Upper lobe of right lung (tissue), 1 donor: ENCODE data around the gene TRAFD1. TPM values are rescaled to one million over a fixed set of nuclear protein-coding genes. Genes with fewer than 3 reads are reported as not detected.

ENCODE experiments used
- ATAC-seq: fragments of 200-7000 bp; cut with Tn5 transposase; one replicate; pipeline ENCODE4 v1.9.1; 2020; ENCODE audit warnings: mild to moderate bottlenecking, moderate library complexity
- DNase-seq: peaks from one replicate; pipeline ENCODE4 v3.0.0-alpha.2; 2020
- H3K27ac ChIP-seq: fragments of 200-600 bp; one replicate; pipeline ENCODE4 v1.8.0; 2022
- H3K27me3 ChIP-seq: fragments of 200-600 bp; one replicate; pipeline ENCODE4 v1.8.0; 2022; ENCODE audit warnings: mild to moderate bottlenecking
- H3K36me3 ChIP-seq: fragments of 200-600 bp; one replicate; pipeline ENCODE4 v1.8.0; 2022
- H3K4me1 ChIP-seq: fragments of 200-600 bp; one replicate; pipeline ENCODE4 v1.8.0; 2022
- H3K4me3 ChIP-seq: fragments of 200-600 bp; one replicate; pipeline ENCODE4 v1.8.0; 2022; ENCODE audit warnings: mild to moderate bottlenecking
- H3K9me3 ChIP-seq: fragments of 200-600 bp; one replicate; pipeline ENCODE4 v1.8.0; 2022
- intact Hi-C: fragments of 100-400 bp; cut with DNase I; formaldehyde crosslinking; loops from one replicate; pipeline ENCODE4 v1.11.0; 2022
- total RNA-seq: library from RNA; stranded (reverse); fragmentation: NEBNext Ultra II Directional; extraction: Animal tissue kit (Norgen Biotek cat#: 25700); gene quantifications from one replicate; pipeline ENCODE4 v1.2.1, GENCODE V29; 2021
- TF ChIP-seq, protein P1 (sequence below): fragments of 200-600 bp; IDR thresholded peaks from one replicate; pipeline ENCODE4 v1.8.0; 2022; ENCODE audit warnings: antibody characterized with exemption
- donor health status: DM: no; HTN: yes; CAD: no; lungs with severe emphysema.

TRAFD1 gene
- total RNA-seq, 1 donor from 2014 or later: 35.3 TPM

GRCh38 chr12:112131686-112132085 is 6.3 kb downstream of the TRAFD1 start:
- H3K9me3 ChIP-seq: no peaks in the 10 kb centered on the region
- intact Hi-C loops: no loop called here
- DNase-seq: no peak
- H3K27ac ChIP-seq: peak overlapping the region; percentile 82
- peaks cover 27% of the 10 kb centered on the region for H3K36me3 ChIP-seq
- H3K27me3 ChIP-seq: no peaks in the 10 kb centered on the region
- ATAC-seq: no peak
- TF ChIP-seq, protein P1, sequence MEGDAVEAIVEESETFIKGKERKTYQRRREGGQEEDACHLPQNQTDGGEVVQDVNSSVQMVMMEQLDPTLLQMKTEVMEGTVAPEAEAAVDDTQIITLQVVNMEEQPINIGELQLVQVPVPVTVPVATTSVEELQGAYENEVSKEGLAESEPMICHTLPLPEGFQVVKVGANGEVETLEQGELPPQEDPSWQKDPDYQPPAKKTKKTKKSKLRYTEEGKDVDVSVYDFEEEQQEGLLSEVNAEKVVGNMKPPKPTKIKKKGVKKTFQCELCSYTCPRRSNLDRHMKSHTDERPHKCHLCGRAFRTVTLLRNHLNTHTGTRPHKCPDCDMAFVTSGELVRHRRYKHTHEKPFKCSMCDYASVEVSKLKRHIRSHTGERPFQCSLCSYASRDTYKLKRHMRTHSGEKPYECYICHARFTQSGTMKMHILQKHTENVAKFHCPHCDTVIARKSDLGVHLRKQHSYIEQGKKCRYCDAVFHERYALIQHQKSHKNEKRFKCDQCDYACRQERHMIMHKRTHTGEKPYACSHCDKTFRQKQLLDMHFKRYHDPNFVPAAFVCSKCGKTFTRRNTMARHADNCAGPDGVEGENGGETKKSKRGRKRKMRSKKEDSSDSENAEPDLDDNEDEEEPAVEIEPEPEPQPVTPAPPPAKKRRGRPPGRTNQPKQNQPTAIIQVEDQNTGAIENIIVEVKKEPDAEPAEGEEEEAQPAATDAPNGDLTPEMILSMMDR: no peak
- no peak overlapping the region for H3K4me3 ChIP-seq
- H3K4me1 ChIP-seq: peaks cover 44% of the 10 kb centered on the region

GRCh38 chr12:112133418-112133817 is 8.1 kb downstream of the TRAFD1 start:
- H3K36me3 ChIP-seq: peaks cover 44% of the 10 kb centered on the region
- DNase-seq (no peak), ATAC-seq (no peak)
- H3K27ac ChIP-seq: no peak overlapping the region
- H3K4me1 ChIP-seq: peaks cover 34% of the 10 kb centered on the region
- intact Hi-C loops: no loop called here
- H3K9me3 ChIP-seq: no peaks in the 10 kb centered on the region
- no peak overlapping the region for H3K4me3 ChIP-seq
- no peaks in the 10 kb centered on the region for H3K27me3 ChIP-seq
- TF ChIP-seq, protein P1: no peak

GRCh38 chr12:112134731-112135130 is 9.4 kb downstream of the TRAFD1 start:
- TF ChIP-seq, protein P1: no peak
- Histone ChIP-seq H3K36me3 (peaks cover 57% of the 10 kb centered on the region), H3K9me3 (no peaks in the 10 kb centered on the region), H3K4me1 (peaks cover 27% of the 10 kb centered on the region), H3K27me3 (no peaks in the 10 kb centered on the region), H3K27ac (peak overlapping the region; percentile 43), H3K4me3 (no peak overlapping the region)
- intact Hi-C loops: no loop called here
- no peak for DNase-seq
- ATAC-seq: peak; percentile 45

DNA sequence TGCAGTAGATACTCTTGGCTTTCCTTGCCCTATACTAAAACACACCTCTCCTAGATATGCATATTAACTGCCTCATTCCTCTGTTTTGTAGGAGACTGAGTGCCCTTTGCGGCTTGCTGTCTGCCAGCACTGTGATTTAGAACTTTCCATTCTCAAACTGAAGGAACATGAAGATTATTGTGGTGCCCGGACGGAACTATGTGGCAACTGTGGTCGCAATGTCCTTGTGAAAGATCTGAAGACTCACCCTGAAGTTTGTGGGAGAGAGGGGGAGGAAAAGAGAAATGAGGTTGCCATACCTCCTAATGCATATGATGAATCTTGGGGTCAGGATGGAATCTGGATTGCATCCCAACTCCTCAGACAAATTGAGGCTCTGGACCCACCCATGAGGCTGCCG is 15.4 kb downstream of the TRAFD1 start:
- no peaks in the 10 kb centered on the region for H3K4me1 ChIP-seq
- no peak overlapping the region for H3K4me3 ChIP-seq
- no peak overlapping the region for H3K27ac ChIP-seq
- H3K9me3 ChIP-seq: no peaks in the 10 kb centered on the region
- ATAC-seq (peak; percentile 63), DNase-seq (no peak)
- no peaks in the 10 kb centered on the region for H3K27me3 ChIP-seq
- intact Hi-C loops: no loop called here
- TF ChIP-seq, protein P1: no peak
- peaks cover 99% of the 10 kb centered on the region for H3K36me3 ChIP-seq

DNA sequence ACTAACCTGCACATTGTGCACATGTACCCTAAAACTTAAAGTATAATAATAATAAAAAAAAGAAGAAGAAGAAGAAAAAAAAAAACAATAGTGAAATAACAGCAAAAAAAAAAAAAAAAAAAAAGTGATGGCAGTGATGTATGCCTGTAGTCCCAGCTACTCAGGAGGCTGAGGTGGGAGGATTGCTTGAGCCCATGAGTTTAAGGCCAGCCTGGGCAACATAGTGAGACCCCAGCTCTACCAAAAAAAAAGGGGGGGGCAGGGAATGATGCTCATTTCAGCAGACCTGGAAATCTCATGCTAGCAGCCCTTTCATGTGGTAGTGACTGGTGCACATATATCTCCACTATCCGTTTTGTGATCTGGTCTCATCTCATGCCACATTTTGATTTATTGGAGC is 20.8 kb downstream of the TRAFD1 start:
- Histone ChIP-seq H3K9me3 (no peaks in the 10 kb centered on the region), H3K4me3 (no peak overlapping the region), H3K27ac (no peak overlapping the region), H3K4me1 (no peaks in the 10 kb centered on the region), H3K27me3 (no peaks in the 10 kb centered on the region), H3K36me3 (peaks cover 96% of the 10 kb centered on the region)
- DNase-seq: no peak
- no peak for ATAC-seq
- TF ChIP-seq, protein P1: no peak
- intact Hi-C loops: no loop called here

DNA sequence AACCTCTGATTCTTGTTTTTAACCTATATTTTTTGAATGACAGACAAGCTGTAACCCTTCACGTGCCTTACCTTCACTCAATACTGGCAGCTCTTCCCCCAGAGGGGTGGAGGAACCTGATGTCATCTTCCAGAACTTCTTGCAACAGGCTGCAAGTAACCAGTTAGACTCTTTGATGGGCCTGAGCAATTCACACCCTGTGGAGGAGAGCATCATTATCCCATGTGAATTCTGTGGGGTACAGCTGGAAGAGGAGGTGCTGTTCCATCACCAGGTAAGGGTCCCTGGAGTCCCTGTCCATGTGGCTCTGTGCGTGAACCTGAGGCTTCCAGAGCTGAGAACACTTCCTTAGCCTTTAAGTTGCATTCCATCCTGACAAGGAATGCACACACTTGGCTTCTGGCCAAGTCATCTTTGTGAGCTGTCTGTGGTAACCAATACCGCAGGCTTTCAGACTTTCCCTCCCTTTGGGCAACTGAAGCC is 22.7 kb downstream of the TRAFD1 start:
- no peak overlapping the region for H3K4me3 ChIP-seq
- intact Hi-C loops: no loop called here
- no peak overlapping the region for H3K27ac ChIP-seq
- ATAC-seq (no peak), DNase-seq (peak; percentile 8)
- no peaks in the 10 kb centered on the region for H3K27me3 ChIP-seq
- H3K9me3 ChIP-seq: no peaks in the 10 kb centered on the region
- no peaks in the 10 kb centered on the region for H3K4me1 ChIP-seq
- TF ChIP-seq, protein P1: no peak
- H3K36me3 ChIP-seq: peaks cover 96% of the 10 kb centered on the region
